Sigmoid colon (tissue), 7 donors: ENCODE measurements around the gene LRP1. TPM values are rescaled to one million over a fixed set of nuclear protein-coding genes. Genes with fewer than 3 reads are reported as not detected.

Experiments
- DNase-seq: peaks from one replicate; pipeline ENCODE4 v3.0.0-alpha.2; 2019
- H3K27ac ChIP-seq, 4 donors: fragments of 200-600 bp; sonication (generic); one replicate each; pipeline ENCODE4 v1.5.1; 2016 to 2019; ENCODE audit warnings: mild to moderate bottlenecking in 1 of 4
- H3K27me3 ChIP-seq, 3 donors: fragments of 200-600 bp; sonication (generic); one replicate each; pipeline ENCODE4 v1.5.1; 2019; ENCODE audit warnings: mild to moderate bottlenecking in 1 of 3
- H3K36me3 ChIP-seq, 4 donors: fragments of 200-600 bp; sonication (generic); one replicate each; pipeline ENCODE4 v1.5.1; 2016 to 2019
- H3K4me1 ChIP-seq, 4 donors: fragments of 200-600 bp; sonication (generic); one replicate each; pipeline ENCODE4 v1.5.1; 2017 to 2019
- H3K4me3 ChIP-seq, 4 donors: fragments of 200-600 bp; sonication (generic); one replicate each; pipeline ENCODE4 v1.5.1; 2017 to 2019; ENCODE audit warnings: mild to moderate bottlenecking in 2 of 4, moderate library complexity in 1 of 4
- H3K9me3 ChIP-seq, 4 donors: fragments of 200-600 bp in 3 of 4; sonication (generic) in 3 of 4; one replicate each; pipeline versions ENCODE4 v1.5.1 to v1.6.1; 2013 to 2019
- CTCF ChIP-seq, 4 experiments: fragments of 450-650 bp in 3 of 4; fragments of 200-600 bp in 1 of 4; IDR thresholded peaks; one replicate each; pipeline ENCODE4 v1.5.1; 2016 to 2019; ENCODE audit warnings: antibody characterized with exemption in 4 of 4, mild to moderate bottlenecking in 3 of 4, moderate library complexity in 2 of 4
- EP300 ChIP-seq, 4 donors: sonication (generic); formaldehyde crosslinking; IDR thresholded peaks; one replicate each; pipeline ENCODE4 v1.6.1; 2017; ENCODE audit warnings: antibody characterized with exemption in 4 of 4
- POLR2A ChIP-seq, 2 donors: fragments of 450-650 bp; IDR thresholded peaks; one replicate each; pipeline ENCODE4 v1.6.1; 2016; ENCODE audit warnings: antibody characterized with exemption in 2 of 2, mild to moderate bottlenecking in 2 of 2, moderate library complexity in 2 of 2
- POLR2AphosphoS5 ChIP-seq, 4 donors: sonication (generic); formaldehyde crosslinking; IDR thresholded peaks; one replicate each; pipeline ENCODE4 v1.6.1; 2017; ENCODE audit warnings: antibody characterized with exemption in 4 of 4
- WGBS, 2 donors: extraction: QIAGEN DNeasy Blood & Tissue Kit; methylation state at CpG; one replicate each; pipeline ENCODE4 v1.1.7; 2013; 5-methylcytosine and 5-hydroxymethylcytosine counted together
- intact Hi-C: fragments of 100-400 bp; cut with DNase I; formaldehyde crosslinking; loops from one replicate; pipeline ENCODE4 v1.15.1; 2023
- polyA plus RNA-seq, 3 donors: library from polyadenylated mRNA; stranded (reverse); fragments of 200-250 nt; gene quantifications; one replicate each; pipeline ENCODE4 v1.2.3, GENCODE V29; 2013
- total RNA-seq, 4 donors: library from RNA; depleted of rRNA; stranded (reverse); fragments of >200 nt; gene quantifications; one replicate each; pipeline ENCODE4 v1.1.0, GENCODE V29; 2016
- donor health status: healthy with polysubstance abuse.
- donor health status: Bipolar disorder and iron deficiency.
- donor health status: healthy.

Gene LRP1
- total and polyA plus RNA-seq, 7 donors: 11.4 to 262 (median 147) TPM

GRCh38 chr12:57224973-57225679, 96.8 kb downstream of the LRP1 start:
- Histone ChIP-seq H3K36me3 (no peaks in the 10 kb centered on the region), H3K27me3 (peaks cover 61 to 79% (median 74%) of the 10 kb centered on the region in 3 donors), H3K9me3 (no peaks in the 10 kb centered on the region), H3K27ac (no peak overlapping the region), H3K4me3 (peak overlapping the region in 2 of 4 donors; percentile 5 to 6), H3K4me1 (peaks cover 0 to 36% (median 19%) of the 10 kb centered on the region in 4 donors)
- WGBS, 2 donors: 4 to 5% methylated on average over 61 of the region's 61 CpGs
- intact Hi-C loops: no loop called here
- peak; percentile 71 for DNase-seq
- no peak for TF ChIP-seq POLR2AphosphoS5 (IDR thresholded peaks at IDR 0.05)
- TF ChIP-seq EP300 (IDR thresholded peaks at IDR 0.05): no peak
- TF ChIP-seq CTCF (IDR thresholded peaks at IDR 0.05): peak in 1 of 4 experiments; percentile 45
- TF ChIP-seq POLR2A (IDR thresholded peaks at IDR 0.05): no peak

GRCh38 chr12:57225680-57226210, 97.5 kb downstream of the LRP1 start:
- H3K4me3 ChIP-seq: no peak overlapping the region
- TF ChIP-seq EP300 (IDR thresholded peaks at IDR 0.05) (no peak), POLR2A (IDR thresholded peaks at IDR 0.05) (no peak), CTCF (IDR thresholded peaks at IDR 0.05) (no peak), POLR2AphosphoS5 (IDR thresholded peaks at IDR 0.05) (no peak)
- intact Hi-C loops: no loop called here

GRCh38 chr12:57226588-57227314, 98.5 kb downstream of the LRP1 start:
- Histone ChIP-seq H3K4me3 (no peak overlapping the region), H3K27me3 (peaks cover 48 to 62% (median 58%) of the 10 kb centered on the region in 3 donors), H3K9me3 (no peaks in the 10 kb centered on the region), H3K27ac (no peak overlapping the region), H3K4me1 (peaks cover 0 to 37% (median 28%) of the 10 kb centered on the region in 4 donors), H3K36me3 (peaks cover 0 to 6% (median 2%) of the 10 kb centered on the region in 4 donors)
- WGBS, 2 donors: 9 to 17% methylated on average over 35 of the region's 35 CpGs
- DNase-seq: no peak
- TF ChIP-seq POLR2A (IDR thresholded peaks at IDR 0.05): no peak
- TF ChIP-seq EP300 (IDR thresholded peaks at IDR 0.05): no peak
- TF ChIP-seq POLR2AphosphoS5 (IDR thresholded peaks at IDR 0.05): no peak
- TF ChIP-seq CTCF (IDR thresholded peaks at IDR 0.05): no peak
- intact Hi-C loops: no loop called here

More at GRCh38 chr12:57225680-57226210, 97.5 kb downstream of the LRP1 start:
- WGBS, 2 donors: 26 to 30% methylated on average over 18 of the region's 18 CpGs
- H3K4me1 ChIP-seq: peaks cover 0 to 39% (median 25%) of the 10 kb centered on the region in 4 donors
- no peak overlapping the region for H3K27ac ChIP-seq
- no peak for DNase-seq
- H3K27me3 ChIP-seq: peaks cover 57 to 72% (median 68%) of the 10 kb centered on the region in 3 donors
- no peaks in the 10 kb centered on the region for H3K36me3 ChIP-seq
- H3K9me3 ChIP-seq: no peaks in the 10 kb centered on the region

GRCh38 chr12:57227315-57228115, 99.2 kb downstream of the LRP1 start:
- no peak for DNase-seq
- peaks cover 44 to 55% (median 50%) of the 10 kb centered on the region in 3 donors for H3K27me3 ChIP-seq
- peaks cover 0 to 37% (median 28%) of the 10 kb centered on the region in 4 donors for H3K4me1 ChIP-seq
- WGBS, 2 donors: 26 to 40% methylated on average over 8 of the region's 8 CpGs
- no peaks in the 10 kb centered on the region for H3K9me3 ChIP-seq
- no peak overlapping the region for H3K27ac ChIP-seq
- intact Hi-C loops: no loop called here
- no peak overlapping the region for H3K4me3 ChIP-seq
- H3K36me3 ChIP-seq: peaks cover under 1 to 14% (median 8%) of the 10 kb centered on the region in 4 donors
- no peak for TF ChIP-seq EP300 (IDR thresholded peaks at IDR 0.05)
- no peak for TF ChIP-seq POLR2A (IDR thresholded peaks at IDR 0.05)
- TF ChIP-seq CTCF (IDR thresholded peaks at IDR 0.05): no peak
- no peak for TF ChIP-seq POLR2AphosphoS5 (IDR thresholded peaks at IDR 0.05)
